H1 (cell line): ENCODE results near the gene TUT1. TPM values are rescaled to one million over a fixed set of nuclear protein-coding genes. Genes with fewer than 3 reads are reported as not detected.

Experiments used
- CHD1 ChIP-seq: IDR thresholded peaks from 2 replicates; pipeline ENCODE4 v1.6.1; 2012; ENCODE audit warnings: low read depth, low read length, improper control_type of control experiment
- CTCF ChIP-seq, 3 experiments: IDR thresholded peaks; 1 replicate in 2 of 3; 2 replicates in 1 of 3; pipeline versions ENCODE4 v1.5.1 to v1.6.1; 2011; ENCODE audit warnings: low read length in 3 of 3, mild to moderate bottlenecking in 3 of 3, inconsistent platforms in 2 of 3, low read depth in 1 of 3, moderate library complexity in 1 of 3; ENCODE audit not compliant: insufficient read depth in 1 of 3; ENCODE audit errors: control extremely low read depth in 1 of 3
- polyA plus RNA-seq, 7 experiments: library from polyadenylated mRNA; depleted of rRNA in 3 of 7; stranded (reverse) in 5 of 7; unstranded in 2 of 7; fragments of >200 nt in 5 of 7; fragments of 200-250 nt in 2 of 7; gene quantifications; 1 replicate in 5 of 7; 2 replicates in 1 of 7; 4 replicates in 1 of 7; pipeline versions ENCODE4 v1.2.1 to v1.2.3, GENCODE V29; 2011 to 2013; ENCODE audit warnings: missing spikeins in 2 of 7, mixed read lengths in 2 of 7
- total RNA-seq: library from RNA; stranded (reverse); fragmentation: NEBNext Ultra II Directional; extraction: Animal tissue kit (Norgen Biotek cat#: 25700); gene quantifications from 2 replicates; pipeline ENCODE4 v1.2.1, GENCODE V29; 2021

TUT1 gene
- total and polyA plus RNA-seq, 2 of the 8 experiments (the other 6 are each of a cell fraction or from before 2014, with no cell fraction given): 17.8 to 24.6 TPM

GRCh38 chr11:62553839-62554361 lies 37.4 kb downstream of the TUT1 start (continued):
- TF ChIP-seq CTCF (IDR thresholded peaks at IDR 0.05; ENCODE audit: control extremely low read depth in 1 of 3, insufficient read depth in 1 of 3, low read depth in 1 of 3, low read length in 3 of 3) (no peak), CHD1 (no peak)
- TF ChIP-seq, all 59 proteins: peak for 0
